Measurements from ENCODE around the gene MIEF1.

The MIEF1 gene

GRCh38 chr22:39471381-39472141 lies 30.5 kb upstream of the MIEF1 start:
- peak; percentile 68 for DNase-seq

- peak; percentile 97 for DNase-seq
Measured at GRCh38 chr22:39472570-39473556, 29.2 kb upstream of the MIEF1 start.

- DNase-seq: no peak
Measured at GRCh38 chr22:39473851-39474250, 28.2 kb upstream of the MIEF1 start.

GRCh38 chr22:39474351-39475111 lies 27.6 kb upstream of the MIEF1 start:
- DNase-seq: no peak

GRCh38 chr22:39475337-39475736 lies 26.8 kb upstream of the MIEF1 start:
- DNase-seq: no peak

GRCh38 chr22:39475902-39476301 lies 26.2 kb upstream of the MIEF1 start:
- no peak for DNase-seq

- DNase-seq: no peak
Measured at GRCh38 chr22:39476664-39477063, 25.4 kb upstream of the MIEF1 start.

- DNase-seq: no peak
Measured at GRCh38 chr22:39477542-39477941, 24.5 kb upstream of the MIEF1 start.

- DNase-seq: no peak
Measured at GRCh38 chr22:39478441-39478850, 23.6 kb upstream of the MIEF1 start.

GRCh38 chr22:39479254-39479653 lies 22.8 kb upstream of the MIEF1 start:
- DNase-seq: no peak

GRCh38 chr22:39480557-39480956 lies 21.5 kb upstream of the MIEF1 start:
- peak; percentile 55 for DNase-seq

GRCh38 chr22:39481054-39481453 lies 21.0 kb upstream of the MIEF1 start:
- DNase-seq: no peak

GRCh38 chr22:39481595-39481994 lies 20.5 kb upstream of the MIEF1 start:
- no peak for DNase-seq

- DNase-seq: no peak
Measured at GRCh38 chr22:39482768-39483167, 19.3 kb upstream of the MIEF1 start.

- no peak for DNase-seq
Measured at GRCh38 chr22:39486951-39487825, 14.9 kb upstream of the MIEF1 start.

- no peak for DNase-seq
Measured at GRCh38 chr22:39487826-39488520, 14.1 kb upstream of the MIEF1 start.

GRCh38 chr22:39488563-39489083 lies 13.5 kb upstream of the MIEF1 start:
- DNase-seq: no peak

GRCh38 chr22:39489094-39490068 lies 12.7 kb upstream of the MIEF1 start:
- no peak for DNase-seq

GRCh38 chr22:39490135-39490798 lies 11.8 kb upstream of the MIEF1 start:
- DNase-seq: peak; percentile 93

All from hematopoietic multipotent progenitor cell treated with erythropoietin and hydrocortisone succinate and interleukin-3 and kit ligand, for 8 days (in vitro differentiated cells).